ENCODE results near the gene CHST2. TPM values are rescaled to one million over a fixed set of nuclear protein-coding genes. Genes with fewer than 3 reads are reported as not detected.
"Not testable (repeated sequence)": the region's sequence is repeated elsewhere in the genome, so short reads cannot be mapped to it uniquely, and the experiment has no call there.

Gene CHST2
- total RNA-seq, 8 experiments from 2014 or later: 4.2 to 96.3 (median 6.8) TPM

DNA sequence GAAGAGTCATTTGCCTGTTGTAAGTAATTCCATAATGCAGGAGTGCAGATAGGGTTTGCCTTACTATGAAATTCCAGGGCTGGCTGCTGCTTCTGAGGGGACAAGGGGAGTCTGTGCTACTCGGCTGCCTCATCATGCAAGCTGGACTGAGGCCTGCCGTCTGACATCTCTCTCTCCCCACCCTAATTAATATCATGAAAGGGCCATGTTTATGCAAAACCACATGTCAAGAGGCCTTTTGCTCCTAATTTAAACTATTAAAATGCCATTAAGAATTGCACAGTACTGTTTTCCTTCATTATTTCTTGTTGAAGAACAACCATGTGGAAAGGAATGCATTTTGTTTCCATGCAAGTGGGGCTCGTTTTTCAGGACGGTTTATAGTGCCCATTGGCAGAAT lies 26.3 kb downstream of the CHST2 start:
- Histone ChIP-seq H3K27ac (no peak overlapping the region), H3K4me3 (no peak overlapping the region), H3K4me1 (replicated peaks in 1 of 2) (peaks cover 0 to 4% of the 10 kb centered on the region in 2 donors)
- in situ Hi-C loops (cut with MboI; ENCODE audit: low pct_unique_long_range_greater_than_20kb in 2 of 9, low sequenced_read_pairs in 9 of 9, unreplicated experiment in 9 of 9): loop anchor here in 3 of 9 experiments (25.0 kb wide), 2 partner anchors 166 to 616 kb away; no protein-coding TSS in a partner anchor
- WGBS, 10 experiments: 0 to 66% (median 48%) methylated on average over 1 to 4 of the region's 4 CpGs; no CpG with 5 or more reads in 5 of the 10 experiments
- ATAC-seq (replicated peaks in 6 of 8): peak in 2 of 8 experiments; percentile 7 to 32

DNA sequence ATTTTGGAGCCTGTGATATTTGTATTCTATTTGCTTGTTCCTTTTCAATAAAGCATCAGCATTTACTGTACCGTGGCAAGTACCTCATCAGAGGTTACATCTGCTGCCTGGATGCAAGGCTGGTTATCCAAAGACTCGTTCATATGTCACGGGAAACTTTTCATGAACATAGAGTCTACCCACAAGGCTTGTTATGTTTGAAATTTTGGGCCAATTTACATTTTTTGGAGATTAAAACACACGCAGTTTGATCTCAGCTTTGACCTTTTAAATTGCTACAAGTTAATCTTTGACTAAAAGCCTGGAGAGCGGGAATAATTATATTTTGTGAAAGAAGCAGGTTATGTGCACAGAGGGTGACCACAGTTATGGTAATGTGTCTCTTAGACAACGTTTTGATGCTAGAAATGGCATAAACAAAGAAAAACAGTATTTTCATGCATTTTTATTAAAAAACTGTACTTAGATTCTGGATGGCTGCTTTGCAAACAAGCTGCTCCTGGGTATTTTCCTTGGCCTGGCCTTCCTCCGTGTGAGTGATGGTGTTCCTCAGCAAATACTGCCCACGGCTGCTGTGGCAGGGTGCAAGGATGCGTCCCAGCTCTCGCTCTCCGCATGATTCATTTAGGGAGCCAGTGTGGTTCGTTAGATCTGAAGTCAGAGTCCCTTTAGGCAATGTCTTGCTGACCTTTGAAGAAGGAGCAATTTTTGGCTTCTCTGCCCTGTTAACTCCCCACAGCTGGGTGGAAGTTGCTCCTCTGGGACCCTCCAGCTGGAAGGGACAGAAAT lies 27.1 kb downstream of the CHST2 start:
- in situ Hi-C loops (cut with MboI; ENCODE audit: low pct_unique_long_range_greater_than_20kb in 2 of 9, low sequenced_read_pairs in 9 of 9, unreplicated experiment in 9 of 9): loop anchor here in 3 of 9 experiments (25.0 kb wide), 2 partner anchors 166 to 616 kb away; no protein-coding TSS in a partner anchor
- H3K4me1 ChIP-seq (replicated peaks in 1 of 2): peaks cover 0 to 4% of the 10 kb centered on the region in 2 donors
- no peak overlapping the region for H3K27ac ChIP-seq
- H3K4me3 ChIP-seq: no peak overlapping the region
- no peak for ATAC-seq (replicated peaks in 6 of 8)
- WGBS, 10 experiments: 54 to 89% (median 79%) methylated on average over 4 to 11 of the region's 12 CpGs; no CpG with 5 or more reads in 1 of the 10 experiments

DNA sequence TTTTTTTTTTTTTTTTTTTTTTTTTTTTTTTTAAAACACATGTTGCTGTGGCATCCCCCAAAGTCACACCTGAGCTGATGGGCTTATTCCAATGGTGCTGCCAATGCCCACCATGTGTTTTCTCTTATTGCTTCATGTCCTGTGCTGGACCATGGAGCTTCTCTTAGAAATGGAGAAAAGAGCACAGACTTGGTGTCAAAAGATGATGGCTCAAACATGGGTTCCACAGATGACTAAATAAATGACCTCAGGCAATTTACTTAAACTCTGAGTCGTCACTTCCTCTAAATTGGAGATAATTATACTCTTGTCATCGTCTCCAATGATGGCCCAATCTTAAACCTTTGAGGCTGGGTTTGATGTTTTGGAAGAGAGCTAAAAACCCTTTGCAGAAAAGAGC lies 28.1 kb downstream of the CHST2 start:
- in situ Hi-C loops (cut with MboI; ENCODE audit: low pct_unique_long_range_greater_than_20kb in 2 of 9, low sequenced_read_pairs in 9 of 9, unreplicated experiment in 9 of 9): loop anchor here in 3 of 9 experiments (25.0 kb wide), 2 partner anchors 165 to 615 kb away; no protein-coding TSS in a partner anchor
- no peak for ATAC-seq (replicated peaks in 6 of 8)
- Histone ChIP-seq H3K4me3 (no peak overlapping the region), H3K4me1 (replicated peaks in 1 of 2) (peaks cover 0 to 4% of the 10 kb centered on the region in 2 donors), H3K27ac (no peak overlapping the region)
- 31 to 83% (median 58%) methylated on average over 1 to 2 of the region's 2 CpGs; no CpG with 5 or more reads in 3 of the 10 experiments for WGBS, 10 experiments

DNA sequence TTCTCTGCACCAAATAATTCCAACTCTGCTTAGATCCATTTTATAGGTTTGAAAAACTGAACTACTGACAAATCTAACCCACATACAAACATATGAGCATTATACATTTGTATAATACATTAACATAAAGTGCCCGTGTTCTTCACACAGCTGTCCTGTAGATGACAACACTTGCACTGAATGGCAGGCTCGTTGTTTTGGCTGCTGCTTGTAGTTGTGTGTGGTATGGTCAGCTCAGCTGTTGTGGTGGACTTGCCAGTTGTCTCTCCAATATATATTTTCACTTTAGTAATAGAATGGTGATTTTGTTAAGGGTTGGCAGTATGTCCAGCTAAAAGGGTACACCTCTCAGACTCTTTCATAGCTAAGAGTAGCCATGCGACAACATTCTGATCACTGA lies 30.5 kb downstream of the CHST2 start:
- WGBS, 10 experiments: 29 to 100% (median 92%) methylated on average over 1 to 3 of the region's 3 CpGs; no CpG with 5 or more reads in 2 of the 10 experiments
- H3K4me3 ChIP-seq: no peak overlapping the region
- ATAC-seq (replicated peaks in 6 of 8): no peak
- H3K4me1 ChIP-seq (replicated peaks in 1 of 2): peaks cover 0 to 4% of the 10 kb centered on the region in 2 donors
- H3K27ac ChIP-seq: no peak overlapping the region
- in situ Hi-C loops (cut with MboI; ENCODE audit: low pct_unique_long_range_greater_than_20kb in 2 of 9, low sequenced_read_pairs in 9 of 9, unreplicated experiment in 9 of 9): no loop called here

DNA sequence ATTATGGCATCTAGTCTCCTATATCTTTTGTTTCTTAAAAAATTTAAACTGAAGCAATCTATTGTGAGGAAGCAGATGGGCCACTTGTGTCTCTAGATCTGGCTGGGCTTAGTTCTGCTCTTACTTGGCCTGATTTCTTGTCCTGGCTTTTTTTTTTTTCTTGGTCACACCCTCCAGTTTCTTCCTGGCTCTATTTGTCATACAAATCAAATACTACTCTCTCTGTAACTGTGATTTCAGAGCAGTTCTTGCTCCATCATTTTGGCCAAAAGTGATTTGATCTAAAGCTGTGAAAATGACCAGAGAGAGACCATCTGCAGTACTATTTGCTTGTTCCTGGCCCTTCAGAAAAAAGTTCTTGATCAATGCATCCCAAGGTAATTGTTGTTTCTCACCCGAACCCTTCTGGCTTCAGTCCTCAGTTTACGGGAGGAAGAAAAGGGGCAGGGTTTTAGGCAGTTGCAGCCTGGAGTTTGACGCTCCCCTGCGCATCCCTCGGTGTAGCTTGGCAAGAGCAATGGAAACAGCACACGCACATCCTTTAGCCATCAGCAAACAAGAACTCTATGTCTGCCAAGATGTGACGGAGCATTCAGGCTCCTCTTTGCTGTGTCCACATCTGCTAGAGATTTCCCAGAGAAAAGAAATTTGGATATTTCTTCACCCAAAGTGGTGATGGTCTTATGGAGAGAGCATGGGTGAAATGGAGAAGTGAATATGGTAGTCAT lies 31.6 kb downstream of the CHST2 start:
- H3K27ac ChIP-seq: no peak overlapping the region
- H3K4me3 ChIP-seq: no peak overlapping the region
- peak in 2 of 8 experiments; percentile 69 to 86 for ATAC-seq (replicated peaks in 6 of 8)
- H3K4me1 ChIP-seq (replicated peaks in 1 of 2): peaks cover 0 to 1% of the 10 kb centered on the region in 2 donors
- in situ Hi-C loops (cut with MboI; ENCODE audit: low pct_unique_long_range_greater_than_20kb in 2 of 9, low sequenced_read_pairs in 9 of 9, unreplicated experiment in 9 of 9): no loop called here
- 0 to 100% (median 76%) methylated on average over 1 to 5 of the region's 7 CpGs; no CpG with 5 or more reads in 2 of the 10 experiments for WGBS, 10 experiments

DNA sequence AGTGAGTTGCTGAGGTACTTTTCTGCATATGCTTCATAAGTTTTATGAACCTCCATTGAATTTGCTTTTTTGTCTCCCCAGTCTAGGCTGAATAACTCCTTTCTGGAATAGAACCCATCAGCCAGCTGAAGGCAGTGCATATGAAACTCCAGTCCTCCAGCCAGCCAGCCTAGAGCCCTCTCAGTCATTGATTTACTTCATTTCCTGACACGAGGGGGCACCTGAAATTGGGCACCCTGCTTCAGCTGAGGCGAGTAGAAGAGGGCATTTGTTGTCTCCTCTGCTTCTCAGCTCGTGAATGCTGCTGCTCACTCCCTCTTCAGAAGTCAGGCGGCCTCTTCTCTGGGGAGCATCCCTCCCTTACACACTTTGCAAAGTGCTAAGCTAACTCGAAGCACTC lies 32.5 kb downstream of the CHST2 start:
- in situ Hi-C loops (cut with MboI; ENCODE audit: low pct_unique_long_range_greater_than_20kb in 2 of 9, low sequenced_read_pairs in 9 of 9, unreplicated experiment in 9 of 9): no loop called here
- Histone ChIP-seq H3K4me1 (replicated peaks in 1 of 2) (no peaks in the 10 kb centered on the region), H3K27ac (no peak overlapping the region), H3K4me3 (no peak overlapping the region)
- 0 to 100% (median 74%) methylated on average over 1 to 4 of the region's 5 CpGs for WGBS, 10 experiments
- ATAC-seq (replicated peaks in 6 of 8): no peak

DNA sequence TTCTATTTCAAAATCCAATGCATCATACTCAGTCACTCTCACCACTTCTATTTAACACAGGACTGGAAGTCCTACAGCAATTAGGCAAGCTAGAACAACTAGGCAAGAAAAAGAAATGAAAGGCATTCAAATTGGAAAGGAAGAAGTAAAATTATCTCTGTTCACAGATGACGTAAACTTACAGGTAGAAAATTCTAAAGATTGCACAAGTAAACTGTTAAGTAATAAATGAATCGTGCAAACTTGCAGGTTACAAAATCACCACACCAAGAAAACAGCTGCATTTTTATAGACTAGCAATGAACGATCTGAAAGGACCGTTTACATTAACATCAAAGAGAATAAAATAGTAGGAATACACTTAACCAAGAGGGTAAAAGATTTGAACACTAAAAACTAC lies 36.2 kb downstream of the CHST2 start:
- in situ Hi-C loops (cut with MboI; ENCODE audit: low pct_unique_long_range_greater_than_20kb in 2 of 9, low sequenced_read_pairs in 9 of 9, unreplicated experiment in 9 of 9): no loop called here
- WGBS, 10 experiments: 50 to 98% (median 85%) methylated on average over 2 to 4 of the region's 4 CpGs
- no peaks in the 10 kb centered on the region for H3K4me1 ChIP-seq (replicated peaks in 1 of 2)
- no peak overlapping the region for H3K27ac ChIP-seq
- no peak overlapping the region for H3K4me3 ChIP-seq
- ATAC-seq (replicated peaks in 6 of 8): no peak

DNA sequence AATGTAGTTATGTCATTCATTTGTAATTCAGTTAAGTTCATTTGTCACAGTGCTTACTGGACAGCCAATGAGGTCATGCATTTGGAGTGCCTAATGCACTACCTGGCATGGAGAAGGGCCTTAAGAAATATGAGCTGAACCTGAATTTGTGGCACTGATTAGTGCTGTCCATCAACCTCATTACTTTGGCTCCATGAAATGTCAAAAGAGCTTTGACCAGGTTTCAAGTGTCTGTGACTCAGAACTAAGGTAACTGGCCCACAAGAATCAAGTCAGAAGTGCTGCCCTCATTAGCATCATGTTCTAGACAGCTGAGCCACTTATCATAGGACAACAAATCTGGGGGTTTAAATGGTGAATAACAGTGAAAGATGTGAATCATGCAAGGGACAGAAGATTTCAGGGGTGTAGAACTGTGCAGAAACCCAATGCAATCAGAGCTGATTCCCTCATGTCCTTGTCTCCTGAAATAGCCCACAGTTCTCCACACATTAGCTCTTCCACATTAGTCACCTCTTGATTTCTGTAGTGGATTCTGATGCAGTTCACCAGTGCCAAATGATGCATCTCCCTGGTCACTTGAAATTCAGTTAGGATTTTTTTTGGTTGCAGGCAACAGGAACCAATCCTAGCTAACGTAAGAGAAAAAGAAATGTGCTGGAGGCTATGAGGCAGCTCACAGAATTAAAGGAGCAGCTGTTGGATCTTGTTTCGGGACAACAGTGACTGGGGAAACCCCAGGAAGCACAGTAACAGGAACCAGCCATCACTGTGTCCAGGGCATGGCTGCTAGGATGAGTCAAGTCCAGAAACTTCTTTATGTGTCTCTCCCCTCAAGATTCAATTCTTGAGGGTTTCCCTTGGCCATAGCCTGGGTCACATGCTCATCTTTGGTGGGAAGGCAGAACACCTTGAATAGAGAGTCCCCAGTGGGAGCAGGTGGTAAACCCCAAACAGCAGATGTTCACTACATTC lies 38.7 kb downstream of the CHST2 start:
- H3K4me1 ChIP-seq (replicated peaks in 1 of 2): no peaks in the 10 kb centered on the region
- WGBS, 10 experiments: 0 to 100% (median 80%) methylated on average over 1 to 2 of the region's 2 CpGs; no CpG with 5 or more reads in 3 of the 10 experiments
- H3K27ac ChIP-seq: no peak overlapping the region
- peak in 6 of 8 experiments; percentile 21 to 92 (median 60) for ATAC-seq (replicated peaks in 6 of 8)
- no peak overlapping the region for H3K4me3 ChIP-seq
- in situ Hi-C loops (cut with MboI; ENCODE audit: low pct_unique_long_range_greater_than_20kb in 2 of 9, low sequenced_read_pairs in 9 of 9, unreplicated experiment in 9 of 9): no loop called here

DNA sequence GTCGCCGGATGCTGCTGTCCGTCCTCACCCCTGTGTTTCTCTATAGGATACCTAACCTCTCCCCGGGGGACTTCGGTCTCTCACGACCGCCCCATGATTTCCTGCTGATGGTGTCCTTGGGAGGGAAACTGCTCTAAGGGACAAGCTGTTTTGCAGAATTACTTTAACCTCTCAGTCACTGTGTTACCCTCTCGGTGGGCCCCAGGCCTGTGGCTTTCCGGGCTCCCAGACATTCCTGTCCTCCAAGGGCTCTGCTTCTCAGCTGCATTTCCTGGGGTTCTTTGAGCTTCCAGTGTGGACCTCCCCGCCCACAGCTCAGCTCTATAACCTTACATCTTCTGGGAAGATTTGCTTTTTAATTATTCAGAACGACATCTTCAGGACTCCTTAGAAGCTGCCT lies 40.9 kb downstream of the CHST2 start:
- Histone ChIP-seq H3K4me3 (no peak overlapping the region), H3K27ac (no peak overlapping the region), H3K4me1 (replicated peaks in 1 of 2) (no peaks in the 10 kb centered on the region)
- in situ Hi-C loops (cut with MboI; ENCODE audit: low pct_unique_long_range_greater_than_20kb in 2 of 9, low sequenced_read_pairs in 9 of 9, unreplicated experiment in 9 of 9): no loop called here
- 60 to 100% (median 82%) methylated on average over 1 to 8 of the region's 11 CpGs; no CpG with 5 or more reads in 2 of the 10 experiments for WGBS, 10 experiments
- peak in 1 of 8 experiments; percentile 10 for ATAC-seq (replicated peaks in 6 of 8)

DNA sequence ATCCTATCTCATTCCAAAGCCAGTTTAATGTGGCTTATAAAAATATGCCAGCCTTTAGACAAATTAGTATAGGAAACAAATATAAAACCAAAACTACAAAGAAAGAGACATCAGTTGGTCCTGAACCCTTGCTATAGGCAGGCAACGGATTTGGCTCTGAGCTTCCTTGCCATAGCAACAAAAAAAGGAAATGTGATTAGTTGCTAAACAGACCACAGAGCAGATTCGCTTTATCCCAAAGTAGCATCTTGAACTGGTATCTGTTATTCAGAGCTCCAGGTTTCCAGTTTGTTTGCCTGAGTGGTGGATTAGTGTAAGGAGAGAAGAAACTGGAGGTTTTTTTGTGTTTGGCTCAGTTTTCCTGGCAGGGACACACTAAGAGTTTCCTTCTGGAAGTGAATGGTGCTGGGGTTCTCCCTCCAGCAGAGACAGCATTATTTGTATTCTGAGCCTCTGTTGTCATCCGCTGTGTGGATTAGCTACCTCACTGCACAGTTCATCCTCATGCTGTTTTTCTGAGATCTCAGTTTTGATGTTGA lies 44.1 kb downstream of the CHST2 start:
- no peak for ATAC-seq (replicated peaks in 6 of 8)
- in situ Hi-C loops (cut with MboI; ENCODE audit: low pct_unique_long_range_greater_than_20kb in 2 of 9, low sequenced_read_pairs in 9 of 9, unreplicated experiment in 9 of 9): no loop called here
- Histone ChIP-seq H3K4me3 (no peak overlapping the region), H3K4me1 (replicated peaks in 1 of 2) (no peaks in the 10 kb centered on the region), H3K27ac (no peak overlapping the region)
- WGBS, 10 experiments: 60 to 96% (median 88%) methylated on average over 1 to 3 of the region's 3 CpGs

DNA sequence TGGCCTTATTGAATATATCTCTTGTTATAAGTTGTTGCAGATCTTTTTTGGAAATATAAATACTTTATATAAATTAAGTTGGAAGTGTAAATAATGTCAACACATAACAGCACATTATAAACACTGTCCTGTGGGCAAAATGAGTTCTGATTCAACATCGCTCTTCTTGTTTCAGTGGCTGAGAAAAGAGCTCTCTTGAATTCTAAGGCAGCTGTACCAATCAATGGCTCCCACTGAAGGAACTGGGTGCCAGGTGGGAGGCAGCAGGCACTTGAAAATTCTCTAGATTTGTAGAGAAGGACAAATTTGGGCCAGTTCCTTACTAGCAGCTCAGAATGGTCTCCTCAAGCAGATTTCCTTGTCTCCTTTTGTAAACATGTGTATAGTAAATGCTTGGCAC lies 45.6 kb downstream of the CHST2 start:
- H3K4me3 ChIP-seq: no peak overlapping the region
- no peak for ATAC-seq (replicated peaks in 6 of 8)
- in situ Hi-C loops (cut with MboI; ENCODE audit: low pct_unique_long_range_greater_than_20kb in 2 of 9, low sequenced_read_pairs in 9 of 9, unreplicated experiment in 9 of 9): no loop called here
- whole genome bisulfite sequencing, 10 experiments: 100% methylated on average over 1 of the region's 1 CpG; no CpG with 5 or more reads in 1 of the 10 experiments
- no peak overlapping the region for H3K27ac ChIP-seq
- no peaks in the 10 kb centered on the region for H3K4me1 ChIP-seq (replicated peaks in 1 of 2)

DNA sequence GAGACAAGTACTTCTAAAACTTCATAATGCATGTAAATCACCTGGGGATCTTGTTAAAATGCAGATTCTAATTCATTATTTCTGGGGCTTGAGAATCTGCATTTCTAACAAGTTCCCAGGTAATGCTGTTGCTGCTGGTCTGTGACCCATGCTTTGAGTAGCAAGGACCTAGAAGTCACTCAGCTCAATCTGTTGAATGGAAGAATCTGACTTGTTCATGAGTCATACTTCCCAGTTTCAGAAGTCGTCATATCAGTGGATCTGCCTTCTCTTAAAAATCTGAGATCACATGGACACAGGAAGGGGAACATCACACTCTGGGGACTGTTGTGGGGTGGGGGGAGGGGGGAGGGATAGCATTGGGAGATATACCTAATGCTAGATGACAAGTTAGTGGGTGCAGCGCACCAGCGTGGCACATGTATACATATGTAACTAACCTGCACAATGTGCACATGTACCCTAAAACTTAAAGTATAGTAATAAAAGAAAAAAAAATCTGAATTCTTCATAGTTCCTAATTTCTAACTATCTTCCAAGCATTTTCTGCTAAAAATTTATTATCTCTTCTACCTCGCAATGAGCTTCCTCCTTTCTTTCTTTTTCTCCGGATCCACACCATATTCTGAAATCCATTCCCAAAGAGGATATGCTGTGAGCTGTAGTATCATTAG lies 46.2 kb downstream of the CHST2 start:
- H3K27ac ChIP-seq; H3K4me3 ChIP-seq; H3K4me1 ChIP-seq (replicated peaks in 1 of 2); in situ Hi-C loops (cut with MboI; ENCODE audit: low pct_unique_long_range_greater_than_20kb in 2 of 9, low sequenced_read_pairs in 9 of 9, unreplicated experiment in 9 of 9): not testable (repeated sequence)
- WGBS, 10 experiments: 50 to 100% (median 86%) methylated on average over 1 to 2 of the region's 5 CpGs; no CpG with 5 or more reads in 4 of the 10 experiments
- peak in 2 of 8 experiments; percentile 15 to 70 for ATAC-seq (replicated peaks in 6 of 8)

All from motor neuron (in vitro differentiated cells).